ENCODE results near the gene PHACTR4.
A peak's percentile ranks its signal among the peaks of the same experiment; 100 is the strongest.
"Not testable (repeated sequence)": the region's sequence is repeated elsewhere in the genome, so short reads cannot be mapped to it uniquely, and the experiment has no call there.

PHACTR4 gene

GRCh38 chr1:28505406-28506187 lies 136.1 kb downstream of the PHACTR4 start, which contains the start of gene RCC1:
TSS of gene RCC1 (plus strand) at chr1:28506043. CDS start at chr1:28529867, 23,824 bp downstream.
- peak; percentile 96 for DNase-seq

GRCh38 chr1:28506907-28507246 lies 137.3 kb downstream of the PHACTR4 start:
- no peak for DNase-seq

- no peak for DNase-seq
These were observed 137.7 kb downstream of the PHACTR4 start for GRCh38 chr1:28507247-28507645.

GRCh38 chr1:28507646-28508434 lies 138.3 kb downstream of the PHACTR4 start:
- no peak for DNase-seq

GRCh38 chr1:28508435-28508754 lies 138.9 kb downstream of the PHACTR4 start:
- no peak for DNase-seq

GRCh38 chr1:28509705-28510272 lies 140.2 kb downstream of the PHACTR4 start:
- DNase-seq = no peak

GRCh38 chr1:28510273-28510969 lies 140.9 kb downstream of the PHACTR4 start:
- DNase-seq = no peak

GRCh38 chr1:28510970-28511440 lies 141.5 kb downstream of the PHACTR4 start:
- no peak for DNase-seq

GRCh38 chr1:28512058-28512611 lies 142.6 kb downstream of the PHACTR4 start:
- DNase-seq = no peak

- DNase-seq = not testable (repeated sequence)
These were observed 144.9 kb downstream of the PHACTR4 start for GRCh38 chr1:28514445-28514933.

- no peak for DNase-seq
These were observed 147.0 kb downstream of the PHACTR4 start for GRCh38 chr1:28516518-28516956.

GRCh38 chr1:28517649-28517999 lies 148.1 kb downstream of the PHACTR4 start:
- DNase-seq = no peak

GRCh38 chr1:28518000-28518744 lies 148.6 kb downstream of the PHACTR4 start:
- peak; percentile 96 for DNase-seq

GRCh38 chr1:28518745-28519341 lies 149.3 kb downstream of the PHACTR4 start:
- no peak for DNase-seq

GRCh38 chr1:28519946-28520725 lies 150.6 kb downstream of the PHACTR4 start:
- DNase-seq = no peak

- DNase-seq = not testable (repeated sequence)
These were observed 151.3 kb downstream of the PHACTR4 start for GRCh38 chr1:28520796-28521195.

- DNase-seq = no peak
These were observed 152.1 kb downstream of the PHACTR4 start for GRCh38 chr1:28521502-28522164.

GRCh38 chr1:28522537-28522936 lies 153.0 kb downstream of the PHACTR4 start:
- not testable (repeated sequence) for DNase-seq

GRCh38 chr1:28525002-28525642 lies 155.6 kb downstream of the PHACTR4 start:
- DNase-seq = not testable (repeated sequence)

All from right forelimb (tissue), 1 donor.